A673 (cell line): ENCODE data around the gene RELL2. TPM values are rescaled to one million over a fixed set of nuclear protein-coding genes. Genes with fewer than 3 reads are reported as not detected.

Experiments used
- BruUV-seq: library from RNA; stranded (reverse); fragments of 400-500 nt; replicated peaks from 2 replicates; lab custom pipeline; 2021; lab: Mats Ljungman, UMichigan
- CTCF ChIA-PET: fragments of 300-600 bp; sonication (Branson Sonifier 250); formaldehyde crosslinking; loops from one replicate; lab custom pipeline; 2022; ENCODE audit warnings: antibody characterized with exemption; lab: Charles Lee
- POLR2A ChIA-PET: fragments of 300-600 bp; sonication (Branson Sonifier 250); formaldehyde crosslinking; loops from one replicate; lab custom pipeline; 2022; ENCODE audit warnings: antibody characterized with exemption; ENCODE audit not compliant: low non-redundant PET; lab: Charles Lee
- DNase-seq: peaks from one replicate; pipeline ENCODE4 v3.0.0-alpha.2; 2015; ENCODE audit warnings: low spot score
- H3K27ac ChIP-seq: fragments of 200-600 bp; sonication (generic); 2 replicates; pipeline ENCODE4 v1.5.1; 2016; ENCODE audit warnings: mixed run types, low read depth, mild to moderate bottlenecking, mixed read lengths, antibody characterized with exemption, low read length; ENCODE audit not compliant: poor library complexity, severe bottlenecking
- H3K27me3 ChIP-seq: fragments of 200-600 bp; sonication (generic); replicated peaks from 2 replicates; pipeline ENCODE4 v1.6.1; 2017; ENCODE audit warnings: mixed run types, low read depth, mild to moderate bottlenecking, mixed read lengths, antibody characterized with exemption, low read length; ENCODE audit not compliant: insufficient read depth, poor library complexity
- H3K36me3 ChIP-seq: fragments of 200-600 bp; sonication (generic); 2 replicates; pipeline ENCODE4 v1.6.1; 2016; ENCODE audit warnings: mixed run types, mild to moderate bottlenecking, mixed read lengths, antibody characterized with exemption, low read length; ENCODE audit not compliant: insufficient read depth, poor library complexity, severe bottlenecking
- H3K4me1 ChIP-seq: fragments of 200-600 bp; sonication (generic); 2 replicates; pipeline ENCODE4 v1.6.1; 2017; ENCODE audit warnings: mixed run types, mild to moderate bottlenecking, mixed read lengths, antibody characterized with exemption, low read length; ENCODE audit not compliant: insufficient read depth, poor library complexity, severe bottlenecking
- H3K4me3 ChIP-seq: fragments of 200-600 bp; sonication (generic); 2 replicates; pipeline ENCODE4 v1.5.1; 2016; ENCODE audit warnings: low read depth, mixed run types, mild to moderate bottlenecking, mixed read lengths, low read length; ENCODE audit not compliant: poor library complexity, severe bottlenecking
- H3K9me3 ChIP-seq: fragments of 200-600 bp; sonication (generic); 2 replicates; pipeline ENCODE4 v1.6.1; 2016; ENCODE audit warnings: mixed run types, low read depth, mild to moderate bottlenecking, mixed read lengths, antibody characterized with exemption, low read length; ENCODE audit not compliant: poor library complexity, severe bottlenecking
- EZH2 ChIP-seq: fragments of 200-600 bp; sonication (generic); IDR thresholded peaks from 2 replicates; pipeline ENCODE4 v1.6.1; 2017; ENCODE audit warnings: borderline replicate concordance, low read depth, mild to moderate bottlenecking, mixed read lengths, antibody characterized with exemption, low read length; ENCODE audit not compliant: poor library complexity, severe bottlenecking
- intact Hi-C: fragments of 100-400 bp; cut with micrococcal nuclease; formaldehyde crosslinking; loops from one replicate; pipeline ENCODE4 v1.10.0; 2022; ENCODE audit not compliant: unreplicated experiment
- total RNA-seq: library from RNA; stranded (reverse); gene quantifications from 2 replicates; pipeline ENCODE4 v1.2.3, GENCODE V29; 2021
- TF ChIP-seq, protein P1 (sequence below): fragments of 300-800, 200-600 bp; sonication (generic); conservative IDR thresholded peaks from 2 replicates; pipeline ENCODE4 v1.5.1; 2017; ENCODE audit warnings: low read depth, mild to moderate bottlenecking, antibody characterized with exemption, low read length, moderate library complexity, mixed read lengths

RELL2 gene
- total RNA-seq, 1 experiment from 2014 or later = 4.7 TPM

DNA sequence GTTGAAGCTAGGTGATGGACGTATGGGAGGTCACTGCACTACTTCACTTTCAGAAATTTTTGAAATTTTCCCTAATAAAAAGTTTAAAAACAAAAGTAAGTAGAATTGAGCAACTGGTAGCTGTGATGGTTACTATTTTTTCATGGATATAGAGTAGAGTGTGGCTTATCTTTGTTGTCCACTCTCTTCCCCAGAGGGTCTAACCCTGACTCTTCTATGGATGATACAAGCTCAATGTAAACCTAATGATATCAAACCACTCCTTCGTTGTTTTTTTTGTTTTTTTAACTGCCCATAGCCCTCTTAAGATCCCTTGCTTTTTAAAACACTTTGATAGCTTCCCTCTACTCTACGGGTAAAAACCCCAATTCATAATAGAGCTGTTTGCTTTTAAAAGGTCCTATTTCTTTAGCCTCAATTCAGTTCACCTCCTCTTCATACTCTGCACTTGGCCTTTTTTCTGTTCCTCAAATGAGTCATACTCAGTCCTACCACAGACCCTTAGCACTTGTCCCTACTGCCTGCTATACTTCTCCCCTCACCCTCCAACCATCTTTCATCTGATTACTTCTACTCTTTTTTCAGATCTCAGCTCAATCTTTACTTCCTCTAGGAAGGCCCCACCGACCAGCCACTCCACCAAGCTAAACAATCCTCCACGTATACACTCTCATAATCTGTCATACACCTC lies 2.8 kb upstream of the RELL2 start:
- TF ChIP-seq, protein P1, sequence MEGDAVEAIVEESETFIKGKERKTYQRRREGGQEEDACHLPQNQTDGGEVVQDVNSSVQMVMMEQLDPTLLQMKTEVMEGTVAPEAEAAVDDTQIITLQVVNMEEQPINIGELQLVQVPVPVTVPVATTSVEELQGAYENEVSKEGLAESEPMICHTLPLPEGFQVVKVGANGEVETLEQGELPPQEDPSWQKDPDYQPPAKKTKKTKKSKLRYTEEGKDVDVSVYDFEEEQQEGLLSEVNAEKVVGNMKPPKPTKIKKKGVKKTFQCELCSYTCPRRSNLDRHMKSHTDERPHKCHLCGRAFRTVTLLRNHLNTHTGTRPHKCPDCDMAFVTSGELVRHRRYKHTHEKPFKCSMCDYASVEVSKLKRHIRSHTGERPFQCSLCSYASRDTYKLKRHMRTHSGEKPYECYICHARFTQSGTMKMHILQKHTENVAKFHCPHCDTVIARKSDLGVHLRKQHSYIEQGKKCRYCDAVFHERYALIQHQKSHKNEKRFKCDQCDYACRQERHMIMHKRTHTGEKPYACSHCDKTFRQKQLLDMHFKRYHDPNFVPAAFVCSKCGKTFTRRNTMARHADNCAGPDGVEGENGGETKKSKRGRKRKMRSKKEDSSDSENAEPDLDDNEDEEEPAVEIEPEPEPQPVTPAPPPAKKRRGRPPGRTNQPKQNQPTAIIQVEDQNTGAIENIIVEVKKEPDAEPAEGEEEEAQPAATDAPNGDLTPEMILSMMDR = no peak
- TF ChIP-seq EZH2 = no peak
- peaks cover 9% of the 10 kb centered on the region for H3K4me1 ChIP-seq
- no peak for DNase-seq
- H3K4me3 ChIP-seq = no peak overlapping the region
- H3K9me3 ChIP-seq = no peaks in the 10 kb centered on the region
- ChIA-PET POLR2A (no interaction called here), CTCF (no interaction called here)
- H3K27ac ChIP-seq = no peak overlapping the region
- H3K27me3 ChIP-seq = no peaks in the 10 kb centered on the region
- intact Hi-C loops = no loop called here
- no TSS peak for BruUV-seq
- H3K36me3 ChIP-seq = peaks cover 25% of the 10 kb centered on the region

GRCh38 chr5:141634720-141635119 lies 2.1 kb upstream of the RELL2 start:
- ChIA-PET CTCF (no interaction called here), POLR2A (no interaction called here)
- TF ChIP-seq EZH2 = no peak
- TF ChIP-seq, protein P1 = no peak
- Histone ChIP-seq H3K4me1 (peaks cover 9% of the 10 kb centered on the region), H3K27ac (no peak overlapping the region), H3K9me3 (no peaks in the 10 kb centered on the region), H3K27me3 (no peaks in the 10 kb centered on the region), H3K36me3 (peaks cover 20% of the 10 kb centered on the region), H3K4me3 (no peak overlapping the region)
- DNase-seq = no peak
- intact Hi-C loops = no loop called here
- no TSS peak for BruUV-seq

DNA sequence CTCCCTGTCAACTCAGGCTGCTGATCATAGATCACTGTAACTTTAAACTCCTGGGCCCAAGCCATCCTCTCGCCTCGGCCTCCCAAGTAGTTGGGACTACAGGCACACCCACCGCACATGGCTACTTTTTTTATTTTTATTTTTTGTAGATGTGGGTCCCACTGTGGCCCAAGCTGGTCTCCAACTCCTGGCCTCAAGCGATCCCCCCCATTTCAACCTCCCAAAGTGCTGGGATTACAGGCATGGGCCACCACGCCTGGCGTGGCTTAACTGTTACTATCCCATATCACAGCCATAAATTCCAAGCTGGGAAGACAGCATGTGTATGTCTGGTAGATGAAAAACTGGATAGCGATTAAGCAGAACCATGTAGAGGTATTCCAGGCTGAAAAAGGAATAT lies 1.2 kb upstream of the RELL2 start:
- no peaks in the 10 kb centered on the region for H3K9me3 ChIP-seq
- no peaks in the 10 kb centered on the region for H3K27me3 ChIP-seq
- no TSS peak for BruUV-seq
- intact Hi-C loops = no loop called here
- H3K36me3 ChIP-seq = peaks cover 16% of the 10 kb centered on the region
- H3K27ac ChIP-seq = no peak overlapping the region
- ChIA-PET POLR2A (no interaction called here), CTCF (no interaction called here)
- TF ChIP-seq EZH2 = no peak
- TF ChIP-seq, protein P1 = no peak
- H3K4me1 ChIP-seq = peaks cover 9% of the 10 kb centered on the region
- DNase-seq = no peak
- H3K4me3 ChIP-seq = peak overlapping the region; percentile 95
